Measurements from ENCODE around the gene CFAP69. TPM values are rescaled to one million over a fixed set of nuclear protein-coding genes. Genes with fewer than 3 reads are reported as not detected.

CFAP69 gene
- total and polyA plus RNA-seq, 10 of the 15 experiments (the other 5 are each of a cell fraction or from before 2014, with no cell fraction given), result 0.11 to 3.1 (median 0.48) TPM; not detected in 1

GRCh38 chr7:90242369-90243168, 2.4 kb upstream of the CFAP69 start (continued):
- TF ChIP-seq REST (IDR thresholded peaks at IDR 0.05; ENCODE audit: low read depth, low read length) (no peak), MLLT1 (IDR thresholded peaks at IDR 0.05) (peak; percentile 99), DPF2 (IDR thresholded peaks at IDR 0.05) (peak; percentile 98), SIX5 (IDR thresholded peaks at IDR 0.05; ENCODE audit: low read depth, low read length, severe bottlenecking) (no peak), CBX5 (IDR thresholded peaks at IDR 0.05; ENCODE audit: low read depth) (no peak), ZNF217 (IDR thresholded peaks at IDR 0.05) (peak; percentile 95), FOXM1 (IDR thresholded peaks at IDR 0.05; ENCODE audit: low read depth, low read length) (0 out of 2 replicates have a peak, but pooled peaks have one; percentile 16), MXI1 (IDR thresholded peaks at IDR 0.05; ENCODE audit: low read depth, low read length) (no peak), IKZF1 (conservative IDR thresholded peaks at IDR 0.05) (peak; percentile 89), E2F8 (IDR thresholded peaks at IDR 0.05; ENCODE audit: low read depth, partially characterized antibody) (no peak), NR2C2 (IDR thresholded peaks at IDR 0.05; ENCODE audit: borderline replicate concordance, control insufficient read depth, insufficient read length, low read depth) (no peak), NFIC (IDR thresholded peaks at IDR 0.05; ENCODE audit: low read depth, low read length) (peak; percentile 79; the same call in 1 of the 2 replicates), HDAC6 (IDR thresholded peaks at IDR 0.05; ENCODE audit: unreplicated experiment) (no peak), ZNF622 (IDR thresholded peaks at IDR 0.05) (no peak), MYC (IDR thresholded peaks at IDR 0.05; ENCODE audit: insufficient read depth, insufficient read length, insufficient replicate concordance, low read length, severe bottlenecking) (no peak), HDAC2 (IDR thresholded peaks at IDR 0.05) (no peak), SP1 (IDR thresholded peaks at IDR 0.05; ENCODE audit: low read depth, low read length) (no peak), KDM1A (IDR thresholded peaks at IDR 0.05; ENCODE audit: borderline replicate concordance) (no peak), TAF1 (IDR thresholded peaks at IDR 0.05; ENCODE audit: borderline replicate concordance, low read depth, low read length) (no peak), ZNF384 (IDR thresholded peaks at IDR 0.05; ENCODE audit: borderline replicate concordance, low read depth, low read length) (no peak)

All from GM12878 (cell line).